K562 (cell line): ENCODE measurements around the gene SHB. TPM values are rescaled to one million over a fixed set of nuclear protein-coding genes. Genes with fewer than 3 reads are reported as not detected.

Source experiments
- ATAC-seq: fragments of 200-7000 bp; cut with Tn5 transposase; 3 replicates; pipeline ENCODE4 v1.9.1; 2020; ENCODE audit warnings: moderate library complexity
- BruUV-seq: library from RNA; stranded (reverse); fragments of 400-500 nt; replicated peaks from 2 replicates; lab custom pipeline; 2021; lab: Mats Ljungman, UMichigan
- CTCF ChIA-PET: fragments of 300-600 bp; formaldehyde crosslinking; extraction: SDS; loops from one replicate; lab custom pipeline; 2021; ENCODE audit warnings: low intra/inter-chr PET ratio; lab: Yijun Ruan, JAX
- POLR2A ChIA-PET: fragments of 300-600, 350-650 bp; sonication (Branson Sonifier 250); formaldehyde crosslinking; extraction: SDS; loops from one replicate; lab custom pipeline; 2021; ENCODE audit warnings: antibody characterized with exemption, inconsistent platforms; lab: Yijun Ruan, JAX
- DNase-seq, 4 experiments: peaks; one replicate each; pipeline versions ENCODE4 v3.0.0 to v3.0.0-alpha.2; 2011 to 2018; ENCODE audit warnings: low spot score in 3 of 4, mixed read lengths in 3 of 4; ENCODE audit errors: extremely low read depth in 1 of 4
- FAIRE-seq: peaks from 2 replicates; lab custom pipeline; 2011; peaks lifted over from hg19 to GRCh38; lab: Jason Lieb, UNC
- H2AFZ ChIP-seq: 2 replicates; pipeline ENCODE4 v1.6.0; 2011; ENCODE audit warnings: low read depth, low read length, control low read depth, inconsistent platforms
- H3K27ac ChIP-seq: fragments of 200-600 bp; 3 replicates; pipeline ENCODE4 v1.8.0; 2011; ENCODE audit warnings: low read depth, mild to moderate bottlenecking, control low read depth, inconsistent platforms, low read length, moderate library complexity, mixed read lengths; ENCODE audit errors: extremely low read depth
- H3K27me3 ChIP-seq, 2 experiments: fragments of 300-600 bp in 1 of 2; 2 replicates in 1 of 2; 3 replicates in 1 of 2; pipeline versions ENCODE4 v1.6.0 to v1.8.0; 2011; ENCODE audit warnings: inconsistent platforms in 2 of 2, low read length in 2 of 2, mild to moderate bottlenecking in 1 of 2, mixed read lengths in 1 of 2, moderate library complexity in 1 of 2; ENCODE audit not compliant: control insufficient read depth in 2 of 2, insufficient read depth in 2 of 2
- H3K36me3 ChIP-seq: fragments of 300-600 bp; 3 replicates; pipeline ENCODE4 v1.8.0; 2011; ENCODE audit warnings: mild to moderate bottlenecking, low read length, inconsistent platforms; ENCODE audit not compliant: control insufficient read depth, insufficient read depth
- H3K4me1 ChIP-seq, 2 experiments: fragments of 200-600 bp in 1 of 2; replicated peaks in 1 of 2; 2 replicates in 1 of 2; 3 replicates in 1 of 2; pipeline versions ENCODE4 v1.5.1 to v1.8.0; 2011; ENCODE audit warnings: inconsistent platforms in 2 of 2, low read length in 2 of 2, mild to moderate bottlenecking in 1 of 2, mixed read lengths in 1 of 2, moderate library complexity in 1 of 2; ENCODE audit not compliant: control insufficient read depth in 2 of 2, insufficient read depth in 2 of 2
- H3K4me2 ChIP-seq: 2 replicates; pipeline ENCODE4 v1.6.1; 2011; ENCODE audit warnings: low read length, control low read depth, inconsistent platforms, mixed read lengths; ENCODE audit not compliant: insufficient read depth
- H3K4me3 ChIP-seq: fragments of 200-600 bp; sonication (generic), shearing (Covaris generic); 2 replicates; pipeline ENCODE4 v1.5.1; 2016; ENCODE audit warnings: control low read depth, inconsistent platforms
- H3K79me2 ChIP-seq: fragments of 200-600 bp; 3 replicates; pipeline ENCODE4 v1.8.0; 2011; ENCODE audit warnings: low read length, inconsistent platforms; ENCODE audit not compliant: control insufficient read depth, insufficient read depth
- H3K9ac ChIP-seq, 2 experiments: 2 replicates each; pipeline versions ENCODE4 v1.6.0 to v1.6.1; 2011; ENCODE audit warnings: low read depth in 2 of 2, low read length in 2 of 2, control low read depth in 1 of 2, inconsistent platforms in 1 of 2, mild to moderate bottlenecking in 1 of 2, mixed read lengths in 1 of 2; ENCODE audit not compliant: insufficient read depth in 1 of 2
- H3K9me1 ChIP-seq: one replicate; pipeline ENCODE4 v1.6.0; 2011; ENCODE audit warnings: inconsistent platforms, mild to moderate bottlenecking, low read length, moderate library complexity; ENCODE audit not compliant: control insufficient read depth, insufficient read depth
- H3K9me3 ChIP-seq: replicated peaks from 2 replicates; pipeline ENCODE4 v1.5.1; 2011; ENCODE audit warnings: low read depth, low read length, inconsistent platforms; ENCODE audit not compliant: control insufficient read depth, insufficient read depth
- H4K20me1 ChIP-seq: replicated peaks from 2 replicates; pipeline ENCODE4 v1.6.1; 2011; ENCODE audit warnings: low read length, inconsistent platforms, mixed read lengths; ENCODE audit not compliant: control insufficient read depth, insufficient read depth
- CEBPB ChIP-seq: fragments of 450-650 bp; IDR thresholded peaks from 2 replicates; pipeline ENCODE4 v1.6.1; 2016; ENCODE audit warnings: missing genetic modification characterization, missing compliant biosample characterization
- CEBPG ChIP-seq, 3 experiments: fragments of 200-800 bp in 1 of 3; sonication (Bioruptor generic) in 1 of 3; sonication (generic) in 1 of 3; formaldehyde crosslinking in 1 of 3; IDR thresholded peaks in 2 of 3; conservative IDR thresholded peaks in 1 of 3; 2 replicates each; pipeline versions ENCODE4 v1.6.1 to v1.8.0; 2016 to 2022; ENCODE audit warnings: missing compliant biosample characterization in 2 of 3, missing genetic modification characterization in 2 of 3, mild to moderate bottlenecking in 1 of 3, missing genetic modification reagents in 1 of 3
- CTCFL ChIP-seq: IDR thresholded peaks from 2 replicates; pipeline ENCODE4 v1.6.1; 2011; ENCODE audit warnings: borderline replicate concordance, low read depth, mild to moderate bottlenecking, moderate library complexity, low read length; ENCODE audit not compliant: insufficient read depth, poor library complexity, severe bottlenecking
- ELF4 ChIP-seq: fragments of 450-650 bp; formaldehyde crosslinking; IDR thresholded peaks from 2 replicates; pipeline ENCODE4 v1.4.0; 2022; ENCODE audit warnings: missing genetic modification characterization
- WGBS: fragments of 100-300 bp; shearing (Covaris generic); methylation state at CpG from one replicate; pipeline ENCODE4 v1.1.6; 2016; ENCODE audit warnings: low coverage, mixed read lengths; ENCODE audit not compliant: insufficient coverage; ENCODE audit errors: missing lambda C conversion rate; 5-methylcytosine and 5-hydroxymethylcytosine counted together
- in situ Hi-C: fragments of 300-500 bp; cut with MboI; formaldehyde crosslinking; loops from 4 replicates; pipeline ENCODE4 v1.15.0; 2018; ENCODE audit warnings: inconsistent platforms, mixed read lengths
- intact Hi-C: fragments of 100-400 bp; cut with micrococcal nuclease; formaldehyde crosslinking; loops from 2 replicates; pipeline ENCODE4 v1.14.2; 2022
- polyA plus RNA-seq, 8 experiments: library from polyadenylated mRNA; depleted of rRNA in 4 of 8; stranded (reverse) in 5 of 8; unstranded in 3 of 8; fragments of >200 nt; fragmentation: Nextera tagmentation in 2 of 8; fragmentation: Illumina TruSeq in 1 of 8; extraction: Ambion mirVana in 2 of 8; extraction: Trizol in 1 of 8; gene quantifications; 2 replicates each; pipeline versions ENCODE4 v1.2.1 to v1.2.3, GENCODE V29; 2011 to 2014; ENCODE audit warnings: inconsistent platforms in 1 of 8, missing spikeins in 1 of 8
- total RNA-seq, 7 experiments: library from RNA; depleted of rRNA in 6 of 7; stranded (reverse); fragments of >200 nt in 6 of 7; fragmentation: Illumina TruSeq in 2 of 7; extraction: Trizol in 2 of 7; gene quantifications; 2 replicates each; pipeline versions ENCODE4 v1.2.1 to v1.2.3, GENCODE V29; 2011 to 2021; ENCODE audit warnings: low replicate concordance in 1 of 7
- TF ChIP-seq, protein P1 (sequence below): fragments of 250-450 bp; sonication (Bioruptor Pico); IDR thresholded peaks from 2 replicates; pipeline ENCODE4 v1.8.0; 2022; ENCODE audit warnings: inconsistent platforms, mild to moderate bottlenecking, moderate library complexity, borderline replicate concordance
- TF ChIP-seq, protein P2 (sequence below): sonication (generic); formaldehyde crosslinking; IDR thresholded peaks from 2 replicates; pipeline ENCODE4 v1.8.0; 2022; ENCODE audit warnings: missing genetic modification reagents, mild to moderate bottlenecking, borderline replicate concordance

Gene SHB
- total and polyA plus RNA-seq, 9 of the 15 experiments (the other 6 are each of a cell fraction or from before 2014, with no cell fraction given), result 0.78 to 16.0 (median 5.3) TPM

GRCh38 chr9:37909326-37909725 is 159.7 kb downstream of the SHB start (continued):
- TF ChIP-seq, protein P1, sequence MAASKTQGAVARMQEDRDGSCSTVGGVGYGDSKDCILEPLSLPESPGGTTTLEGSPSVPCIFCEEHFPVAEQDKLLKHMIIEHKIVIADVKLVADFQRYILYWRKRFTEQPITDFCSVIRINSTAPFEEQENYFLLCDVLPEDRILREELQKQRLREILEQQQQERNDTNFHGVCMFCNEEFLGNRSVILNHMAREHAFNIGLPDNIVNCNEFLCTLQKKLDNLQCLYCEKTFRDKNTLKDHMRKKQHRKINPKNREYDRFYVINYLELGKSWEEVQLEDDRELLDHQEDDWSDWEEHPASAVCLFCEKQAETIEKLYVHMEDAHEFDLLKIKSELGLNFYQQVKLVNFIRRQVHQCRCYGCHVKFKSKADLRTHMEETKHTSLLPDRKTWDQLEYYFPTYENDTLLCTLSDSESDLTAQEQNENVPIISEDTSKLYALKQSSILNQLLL, result no peak
- TF ChIP-seq, protein P2, sequence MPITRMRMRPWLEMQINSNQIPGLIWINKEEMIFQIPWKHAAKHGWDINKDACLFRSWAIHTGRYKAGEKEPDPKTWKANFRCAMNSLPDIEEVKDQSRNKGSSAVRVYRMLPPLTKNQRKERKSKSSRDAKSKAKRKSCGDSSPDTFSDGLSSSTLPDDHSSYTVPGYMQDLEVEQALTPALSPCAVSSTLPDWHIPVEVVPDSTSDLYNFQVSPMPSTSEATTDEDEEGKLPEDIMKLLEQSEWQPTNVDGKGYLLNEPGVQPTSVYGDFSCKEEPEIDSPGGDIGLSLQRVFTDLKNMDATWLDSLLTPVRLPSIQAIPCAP (CRISPR knock-in tag), result no peak
- no peak for TF ChIP-seq CTCFL

DNA sequence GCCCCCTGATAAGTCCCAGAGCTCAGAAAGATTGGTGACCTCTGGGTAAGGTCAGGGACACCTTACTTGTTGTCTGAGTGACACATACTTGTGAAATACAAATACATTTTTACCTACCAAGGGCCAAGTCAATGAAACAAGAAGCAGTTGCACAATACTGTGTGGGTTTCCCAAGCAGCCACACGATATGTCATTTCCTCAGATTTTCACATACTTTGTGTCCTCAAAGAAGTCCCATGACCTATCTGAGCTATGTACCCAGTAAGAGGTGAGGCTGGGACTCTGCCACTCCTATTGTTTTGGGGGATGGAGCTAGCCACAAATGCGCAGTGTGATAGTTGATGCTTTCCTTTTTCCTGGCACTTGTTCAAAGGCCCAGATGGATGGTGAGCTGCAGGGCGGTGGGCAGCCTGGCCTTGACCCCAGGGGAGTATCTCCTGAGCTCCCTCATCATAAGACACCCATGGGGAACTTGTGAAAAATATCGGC is 160.3 kb downstream of the SHB start:
- Histone ChIP-seq H3K4me1 (peaks cover 22 to 28% of the 10 kb centered on the region in 2 experiments), H3K79me2 (peaks cover 2% of the 10 kb centered on the region; the same call in 1 of the 3 replicates), H3K9me3 (no peaks in the 10 kb centered on the region), H3K36me3 (no peaks in the 10 kb centered on the region), H3K27me3 (no peaks in the 10 kb centered on the region), H2AFZ (no peak overlapping the region), H3K27ac (no peak overlapping the region), H3K9me1 (no peaks in the 10 kb centered on the region), H3K9ac (no peak overlapping the region), H3K4me3 (no peak overlapping the region), H4K20me1 (no peaks in the 10 kb centered on the region), H3K4me2 (no peak overlapping the region)
- DNase-seq, result no peak
- 29% methylated on average over 4 of the region's 4 CpGs for WGBS
- BruUV-seq, result no TSS peak
- in situ Hi-C loops (loop anchor here (5.0 to 10.0 kb wide), 3 partner anchors 154 to 449 kb away; partner anchors contain the start of genes POLR1E and TRMT10B), intact Hi-C loops (no loop called here)
- ChIA-PET CTCF (interaction anchor here (0.6 kb wide), 1 partner anchor 44 kb away, joined by 3 read pairs; no protein-coding TSS in a partner anchor), POLR2A (interaction anchor here (0.6 to 1.0 kb wide), 5 partner anchors 154 to 427 kb away, joined by 3 to 5 read pairs (median 3); no protein-coding TSS in a partner anchor)
- no peak for FAIRE-seq
- TF ChIP-seq ELF4 (CRISPR knock-in tag) (no peak), CEBPB (tag) (peak; percentile 92), CEBPG (CRISPR knock-in tag; IDR thresholded peaks at IDR 0.05) (peak; percentile 22; the same call in 1 of the 2 replicates), CEBPG (tag; conservative IDR thresholded peaks at IDR 0.05 in 1 of 2, IDR thresholded peaks at IDR 0.05 in 1 of 2) (peak; percentile 74 to 77)
- no peak for ATAC-seq
